GM20000 (cell line): ENCODE results near the gene KLF11.
"Not testable (repeated sequence)": the region's sequence is repeated elsewhere in the genome, so short reads cannot be mapped to it uniquely, and the experiment has no call there.

Source experiments
- DNase-seq: peaks from one replicate; pipeline ENCODE4 v3.0.0; 2012; ENCODE audit warnings: low spot score
- CTCF ChIP-seq: IDR thresholded peaks from 2 replicates; pipeline ENCODE4 v1.5.1; 2012; ENCODE audit warnings: mild to moderate bottlenecking, control low read depth; ENCODE audit errors: extremely low read depth, missing control alignments

KLF11 gene

GRCh38 chr2:10009811-10010781 lies 33.3 kb upstream of the KLF11 start:
- TF ChIP-seq CTCF, result no peak
- no peak for DNase-seq

- DNase-seq, result not testable (repeated sequence)
Observed at GRCh38 chr2:10010861-10011605, 32.3 kb upstream of the KLF11 start.

- not testable (repeated sequence) for DNase-seq
Observed at GRCh38 chr2:10011606-10012325, 31.6 kb upstream of the KLF11 start.

GRCh38 chr2:10012366-10012962 lies 30.9 kb upstream of the KLF11 start:
- not testable (repeated sequence) for DNase-seq

GRCh38 chr2:10012963-10013461 lies 30.3 kb upstream of the KLF11 start:
- TF ChIP-seq CTCF, result no peak
- no peak for DNase-seq

- not testable (repeated sequence) for DNase-seq
Observed at GRCh38 chr2:10013651-10014417, 29.5 kb upstream of the KLF11 start.

- no peak for DNase-seq
- TF ChIP-seq CTCF, result no peak
Observed at GRCh38 chr2:10014418-10015190, 28.7 kb upstream of the KLF11 start.

- DNase-seq, result not testable (repeated sequence)
Observed at GRCh38 chr2:10015376-10015989, 27.9 kb upstream of the KLF11 start.
